ENCODE data around the gene ZSCAN5B. TPM values are rescaled to one million over a fixed set of nuclear protein-coding genes. Genes with fewer than 3 reads are reported as not detected.

Gene ZSCAN5B
- total RNA-seq, 1 experiment from 2014 or later, result not detected

GRCh38 chr19:56201973-56202372 is 4.4 kb upstream of the ZSCAN5B start, which contains the start of gene ZSCAN5C:
Gene ZSCAN5C (plus strand): TSS chr19:56202273. CDS start chr19:56205914, 3,641 bp downstream.
- ChIA-PET CTCF (no interaction called here), POLR2A (ENCODE audit: low non-redundant PET) (no interaction called here)
- intact Hi-C loops (cut with micrococcal nuclease; ENCODE audit: unreplicated experiment), result no loop called here
- no peak within 1 kb of the TSS for H3K4me3 ChIP-seq (ENCODE audit: low read depth, low read length, poor library complexity, severe bottlenecking)
- H3K4me1 ChIP-seq (ENCODE audit: insufficient read depth, low read length, poor library complexity, severe bottlenecking), result no peaks in the 10 kb centered on the region
- no peak within 1 kb of the TSS for H3K27ac ChIP-seq (ENCODE audit: low read depth, low read length, poor library complexity, severe bottlenecking)
- TF ChIP-seq EZH2 (IDR thresholded peaks at IDR 0.05; ENCODE audit: borderline replicate concordance, low read depth, low read length, poor library complexity, severe bottlenecking) (no peak), CTCF (conservative IDR thresholded peaks at IDR 0.05; ENCODE audit: low read depth, low read length) (no peak)
- BruUV-seq (replicated peaks), result no TSS peak
- peaks cover 13% of the 10 kb centered on the region for H3K27me3 ChIP-seq (replicated peaks; ENCODE audit: insufficient read depth, low read depth, low read length, poor library complexity)
- no peaks in the 10 kb centered on the region for H3K36me3 ChIP-seq (ENCODE audit: insufficient read depth, low read length, poor library complexity, severe bottlenecking)
- no peak for DNase-seq (ENCODE audit: low spot score)
- no peaks in the 10 kb centered on the region for H3K9me3 ChIP-seq (ENCODE audit: low read depth, low read length, poor library complexity, severe bottlenecking)

- Histone ChIP-seq H3K4me1 (ENCODE audit: insufficient read depth, low read length, poor library complexity, severe bottlenecking) (no peaks in the 10 kb centered on the region), H3K36me3 (ENCODE audit: insufficient read depth, low read length, poor library complexity, severe bottlenecking) (no peaks in the 10 kb centered on the region), H3K27me3 (replicated peaks; ENCODE audit: insufficient read depth, low read depth, low read length, poor library complexity) (peaks cover 8% of the 10 kb centered on the region), H3K4me3 (ENCODE audit: low read depth, low read length, poor library complexity, severe bottlenecking) (no peak overlapping the region), H3K27ac (ENCODE audit: low read depth, low read length, poor library complexity, severe bottlenecking) (no peak overlapping the region), H3K9me3 (ENCODE audit: low read depth, low read length, poor library complexity, severe bottlenecking) (no peaks in the 10 kb centered on the region)
- no peak for DNase-seq (ENCODE audit: low spot score)
- no TSS peak for BruUV-seq (replicated peaks)
- intact Hi-C loops (cut with micrococcal nuclease; ENCODE audit: unreplicated experiment), result no loop called here
- ChIA-PET CTCF (interaction anchor here (0.6 kb wide), 1 partner anchor 461 kb away, joined by 3 read pairs; no protein-coding TSS in a partner anchor), POLR2A (ENCODE audit: low non-redundant PET) (no interaction called here)
- TF ChIP-seq CTCF (conservative IDR thresholded peaks at IDR 0.05; ENCODE audit: low read depth, low read length) (no peak), EZH2 (IDR thresholded peaks at IDR 0.05; ENCODE audit: borderline replicate concordance, low read depth, low read length, poor library complexity, severe bottlenecking) (no peak)
These were observed 2.1 kb upstream of the ZSCAN5B start for GRCh38 chr19:56199687-56200086.

- TF ChIP-seq EZH2 (IDR thresholded peaks at IDR 0.05; ENCODE audit: borderline replicate concordance, low read depth, low read length, poor library complexity, severe bottlenecking) (no peak), CTCF (conservative IDR thresholded peaks at IDR 0.05; ENCODE audit: low read depth, low read length) (no peak)
- no peak overlapping the region for H3K4me3 ChIP-seq (ENCODE audit: low read depth, low read length, poor library complexity, severe bottlenecking)
- no peak overlapping the region for H3K27ac ChIP-seq (ENCODE audit: low read depth, low read length, poor library complexity, severe bottlenecking)
- H3K27me3 ChIP-seq (replicated peaks; ENCODE audit: insufficient read depth, low read depth, low read length, poor library complexity), result no peaks in the 10 kb centered on the region
- no peaks in the 10 kb centered on the region for H3K9me3 ChIP-seq (ENCODE audit: low read depth, low read length, poor library complexity, severe bottlenecking)
- no peaks in the 10 kb centered on the region for H3K4me1 ChIP-seq (ENCODE audit: insufficient read depth, low read length, poor library complexity, severe bottlenecking)
- H3K36me3 ChIP-seq (ENCODE audit: insufficient read depth, low read length, poor library complexity, severe bottlenecking), result no peaks in the 10 kb centered on the region
- ChIA-PET CTCF (no interaction called here), POLR2A (ENCODE audit: low non-redundant PET) (interaction anchor here (0.7 kb wide), 1 partner anchor 65 kb away, joined by 4 read pairs; no protein-coding TSS in a partner anchor)
- intact Hi-C loops (cut with micrococcal nuclease; ENCODE audit: unreplicated experiment), result no loop called here
- no peak for DNase-seq (ENCODE audit: low spot score)
- no TSS peak for BruUV-seq (replicated peaks)
These were observed 3.5 kb downstream of the ZSCAN5B start for GRCh38 chr19:56193981-56194640.
